GM23338 (cell line): ENCODE results near the gene KRTDAP. TPM values are rescaled to one million over a fixed set of nuclear protein-coding genes. Genes with fewer than 3 reads are reported as not detected.

Experiments used
- ATAC-seq: fragments of 200-7000 bp; cut with Tn5 transposase; 3 replicates; pipeline ENCODE4 v1.9.1; 2020
- DNase-seq: peaks from one replicate; pipeline ENCODE4 v3.0.0-alpha.2; 2015; ENCODE audit warnings: low spot score
- H2AFZ ChIP-seq: fragments of 200-600 bp; sonication (generic); 2 replicates; pipeline ENCODE4 v1.8.0; 2016; ENCODE audit warnings: antibody characterized with exemption, mild to moderate bottlenecking, moderate library complexity
- H3F3A ChIP-seq: fragments of 200-600 bp; sonication (generic); replicated peaks from 2 replicates; pipeline ENCODE4 v1.8.0; 2017; ENCODE audit warnings: antibody characterized with exemption, mixed run types, low read depth
- H3K27ac ChIP-seq: fragments of 200-600 bp; sonication (generic); 2 replicates; pipeline ENCODE4 v1.6.1; 2016; ENCODE audit warnings: low read depth
- H3K27me3 ChIP-seq: fragments of 200-600 bp; sonication (generic); 2 replicates; pipeline ENCODE4 v1.8.0; 2016; ENCODE audit warnings: mild to moderate bottlenecking, mixed run types, moderate library complexity; ENCODE audit not compliant: insufficient read depth
- H3K36me3 ChIP-seq: fragments of 200-600 bp; sonication (generic); 2 replicates; pipeline ENCODE4 v1.8.0; 2016; ENCODE audit warnings: mild to moderate bottlenecking; ENCODE audit not compliant: insufficient read depth
- H3K4me1 ChIP-seq: fragments of 200-600 bp; sonication (generic); 2 replicates; pipeline ENCODE4 v1.8.0; 2016; ENCODE audit warnings: mild to moderate bottlenecking, moderate library complexity; ENCODE audit not compliant: insufficient read depth
- H3K4me2 ChIP-seq: fragments of 200-600 bp; sonication (generic); 2 replicates; pipeline ENCODE4 v1.7.1; 2017; ENCODE audit warnings: mixed run types
- H3K4me3 ChIP-seq: fragments of 200-600 bp; sonication (generic); 2 replicates; pipeline ENCODE4 v1.6.1; 2016; ENCODE audit warnings: mixed run types
- H3K79me2 ChIP-seq: fragments of 200-600 bp; sonication (generic); replicated peaks from 2 replicates; pipeline ENCODE4 v1.8.0; 2017; ENCODE audit warnings: mild to moderate bottlenecking; ENCODE audit not compliant: insufficient read depth
- H3K9me2 ChIP-seq: fragments of 200-600 bp; sonication (generic); 2 replicates; pipeline ENCODE4 v1.8.0; 2017; ENCODE audit not compliant: insufficient read depth
- H4K20me1 ChIP-seq: fragments of 200-600 bp; sonication (generic); replicated peaks from 2 replicates; pipeline ENCODE4 v1.8.0; 2017; ENCODE audit warnings: mild to moderate bottlenecking; ENCODE audit not compliant: insufficient read depth
- H3K27ac Mint-ChIP-seq: 2 replicates; pipeline ENCODE4 v1.8.0; 2020; ENCODE audit warnings: inconsistent platforms, mild to moderate bottlenecking, moderate library complexity, mixed read lengths
- H3K27me3 Mint-ChIP-seq: 3 replicates; pipeline ENCODE4 v1.8.0; 2022; ENCODE audit warnings: low read depth, mild to moderate bottlenecking, moderate library complexity, mixed read lengths, inconsistent platforms; ENCODE audit not compliant: insufficient read depth, poor library complexity
- H3K36me3 Mint-ChIP-seq: 3 replicates; pipeline ENCODE4 v1.8.0; 2021; ENCODE audit warnings: low read depth, mild to moderate bottlenecking, inconsistent platforms, moderate library complexity, mixed read lengths
- H3K4me1 Mint-ChIP-seq: 3 replicates; pipeline ENCODE4 v1.8.0; 2020; ENCODE audit warnings: mild to moderate bottlenecking, inconsistent platforms, mixed read lengths
- H3K4me3 Mint-ChIP-seq: 3 replicates; pipeline ENCODE4 v1.8.0; 2021; ENCODE audit warnings: moderate library complexity, mild to moderate bottlenecking, inconsistent platforms, mixed read lengths
- H3K9me3 Mint-ChIP-seq: 3 replicates; pipeline ENCODE4 v1.8.0; 2020; ENCODE audit warnings: moderate library complexity, mild to moderate bottlenecking, inconsistent platforms, mixed read lengths
- EZH2 ChIP-seq: fragments of 200-600 bp; sonication (generic); IDR thresholded peaks from one replicate; pipeline ENCODE4 v1.8.0; 2017; ENCODE audit warnings: antibody characterized with exemption, mild to moderate bottlenecking, low read depth; ENCODE audit not compliant: unreplicated experiment
- EZH2phosphoT487 ChIP-seq: fragments of 200-600 bp; sonication (generic); IDR thresholded peaks from one replicate; pipeline ENCODE4 v1.8.1; 2018; ENCODE audit warnings: antibody characterized with exemption; ENCODE audit not compliant: unreplicated experiment
- NANOG ChIP-seq: IDR thresholded peaks from 2 replicates; pipeline ENCODE4 v1.6.1; 2016; ENCODE audit warnings: antibody characterized with exemption, borderline replicate concordance
- POLR2AphosphoS5 ChIP-seq: IDR thresholded peaks from 2 replicates; pipeline ENCODE4 v1.6.1; 2016; ENCODE audit warnings: antibody characterized with exemption, low read depth
- STAT1 ChIP-seq: IDR thresholded peaks from one replicate; pipeline ENCODE4 v1.6.1; 2016; ENCODE audit warnings: antibody characterized with exemption; ENCODE audit not compliant: unreplicated experiment
- ZNF114 ChIP-seq: fragments of 250-450 bp; sonication (Bioruptor Pico); IDR thresholded peaks from 2 replicates; pipeline ENCODE4 v1.5.0; 2020; ENCODE audit warnings: mild to moderate bottlenecking, moderate library complexity
- ZNF331 ChIP-seq: fragments of 250-450 bp; sonication (Bioruptor Pico); IDR thresholded peaks from 2 replicates; pipeline ENCODE4 v1.5.0; 2020; ENCODE audit warnings: low read depth, mild to moderate bottlenecking, moderate library complexity
- polyA plus RNA-seq: library from polyadenylated mRNA; unstranded; fragments of >200 nt; fragmentation: Nextera tagmentation; extraction: Ambion mirVana; gene quantifications from 2 replicates; pipeline ENCODE4 v1.2.1, GENCODE V29; 2016
- total RNA-seq: library from RNA; depleted of rRNA; stranded (reverse); fragments of >200 nt; shearing (Covaris generic); gene quantifications from 2 replicates; pipeline ENCODE4 v1.2.3, GENCODE V29; 2014
- TF ChIP-seq, protein P1 (sequence below), 2 experiments: fragments of 200-600 bp in 1 of 2; sonication (generic) in 1 of 2; conservative IDR thresholded peaks; 2 replicates each; pipeline versions ENCODE4 v1.5.1 to v1.6.1; 2016 to 2017; ENCODE audit warnings: antibody characterized with exemption in 2 of 2, low read depth in 2 of 2, mild to moderate bottlenecking in 2 of 2, moderate library complexity in 1 of 2

The KRTDAP gene
- total and polyA plus RNA-seq, 2 experiments from 2014 or later = 2.7 TPM; not detected in 1

- H3K4me3 Mint-ChIP-seq = no peak overlapping the region
- DNase-seq (no peak), ATAC-seq (no peak)
- H3F3A ChIP-seq = no peaks in the 10 kb centered on the region
- H3K27ac Mint-ChIP-seq = no peak overlapping the region
- H2AFZ ChIP-seq = no peak overlapping the region
- H3K36me3 Mint-ChIP-seq = no peaks in the 10 kb centered on the region
- H3K4me2 ChIP-seq = no peak overlapping the region
- no peaks in the 10 kb centered on the region; the same call in 2 of the 3 replicates for H3K9me3 Mint-ChIP-seq
- H3K79me2 ChIP-seq = no peaks in the 10 kb centered on the region
- no peak overlapping the region for H3K27ac ChIP-seq
- no peak overlapping the region for H3K4me3 ChIP-seq
- no peak for TF ChIP-seq NANOG
- peaks cover 2% of the 10 kb centered on the region; the same call in 1 of the 2 replicates for H3K27me3 ChIP-seq
- no peaks in the 10 kb centered on the region for H4K20me1 ChIP-seq
- no peaks in the 10 kb centered on the region for H3K9me2 ChIP-seq
- H3K4me1 Mint-ChIP-seq = peaks cover 23% of the 10 kb centered on the region
- peaks cover 21% of the 10 kb centered on the region for H3K4me1 ChIP-seq
- H3K36me3 ChIP-seq = no peaks in the 10 kb centered on the region
- peaks cover 11% of the 10 kb centered on the region for H3K27me3 Mint-ChIP-seq
Observed at GRCh38 chr19:35516310-35516709, 26.0 kb upstream of the KRTDAP start.

DNA sequence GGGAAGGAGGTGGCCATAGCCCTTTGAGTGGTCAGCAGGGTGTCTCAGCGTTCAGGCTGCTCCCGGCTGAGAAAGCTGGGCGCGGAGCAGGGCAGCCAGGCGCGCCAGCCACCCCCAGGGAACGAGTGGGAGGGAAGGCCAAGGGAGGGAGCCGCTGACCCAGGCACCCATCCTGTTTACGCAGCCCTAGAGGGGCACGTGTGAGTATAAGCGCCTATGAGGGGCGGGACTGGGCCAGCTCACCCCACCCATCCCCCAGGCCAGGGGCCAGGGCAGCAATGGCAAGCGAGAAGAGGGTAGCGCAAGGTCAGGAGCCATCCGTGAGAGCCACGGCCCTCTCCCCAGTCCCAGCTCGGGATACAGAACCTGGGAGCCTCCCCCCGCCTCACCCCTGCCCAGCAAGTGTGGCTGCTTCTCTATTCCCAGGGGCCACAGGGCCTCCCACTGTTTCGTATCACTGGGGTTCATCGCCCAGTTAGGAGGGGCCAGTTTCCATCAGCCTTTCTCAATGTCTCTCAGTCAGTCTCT, 24.1 kb upstream of the KRTDAP start:
- TF ChIP-seq STAT1 = no peak
- Histone ChIP-seq H3K27me3 (peaks cover 2% of the 10 kb centered on the region; the same call in 1 of the 2 replicates), H2AFZ (peak overlapping the region; percentile 99), H3K9me2 (no peaks in the 10 kb centered on the region), H3K79me2 (peaks cover 4% of the 10 kb centered on the region), H4K20me1 (no peaks in the 10 kb centered on the region), H3K36me3 (no peaks in the 10 kb centered on the region), H3K4me1 (peaks cover 17% of the 10 kb centered on the region), H3K4me2 (peak overlapping the region; percentile 90), H3K4me3 (peak overlapping the region; percentile 63), H3F3A (no peaks in the 10 kb centered on the region), H3K27ac (no peak overlapping the region)
- ATAC-seq (peak; percentile 20), DNase-seq (peak; percentile 61)
- Mint-ChIP-seq H3K27ac (no peak overlapping the region), H3K4me3 (peak overlapping the region; percentile 44), H3K36me3 (peaks cover 4% of the 10 kb centered on the region; the same call in 1 of the 3 replicates), H3K27me3 (peaks cover 13% of the 10 kb centered on the region), H3K9me3 (no peaks in the 10 kb centered on the region; the same call in 2 of the 3 replicates), H3K4me1 (peaks cover 20% of the 10 kb centered on the region)

DNA sequence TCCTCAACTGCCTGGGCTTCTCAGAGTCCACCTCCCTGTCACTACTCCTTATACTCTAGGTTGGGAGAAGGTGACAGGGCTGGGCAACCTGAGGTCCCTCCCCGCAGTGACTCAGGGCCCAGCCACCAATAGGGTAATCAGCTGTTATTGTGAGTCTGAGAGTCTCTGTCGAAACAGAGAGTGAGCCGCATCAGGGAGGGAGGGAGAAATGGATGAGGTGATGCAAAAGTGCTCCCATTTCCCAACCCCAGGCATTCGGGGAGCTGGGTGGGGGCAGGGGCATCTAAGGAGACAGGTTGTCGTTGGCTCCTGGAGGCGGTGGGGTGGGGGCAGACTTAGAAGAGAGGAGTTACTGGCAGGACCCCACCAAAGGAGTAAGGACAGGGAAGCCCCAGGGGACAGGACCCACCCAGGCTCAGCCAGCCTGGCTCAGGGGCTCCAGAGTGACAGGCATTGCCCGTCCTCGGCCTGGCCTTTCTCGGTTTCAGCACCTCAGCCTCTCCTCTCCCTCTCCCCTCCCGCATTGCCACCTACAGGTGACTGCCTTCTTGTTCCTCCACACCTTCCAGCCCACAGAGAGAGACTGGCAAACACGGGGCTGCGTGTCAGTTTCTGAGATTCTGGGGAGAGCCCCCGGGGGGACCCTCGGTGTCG, 23.5 kb upstream of the KRTDAP start, which contains the start of gene DMKN:
DMKN (minus strand) TSS at position 22 of the 654 bp plus-strand sequence. CDS start 174 bp downstream, outside the sequence.
- Histone ChIP-seq H3K9me2 (no peaks in the 10 kb centered on the region), H4K20me1 (no peaks in the 10 kb centered on the region), H3K4me2 (peak within 1 kb of the TSS; percentile 90), H3K27ac (no peak within 1 kb of the TSS), H3F3A (no peaks in the 10 kb centered on the region), H3K36me3 (no peaks in the 10 kb centered on the region), H3K4me1 (peaks cover 19% of the 10 kb centered on the region), H3K79me2 (peaks cover 10% of the 10 kb centered on the region), H2AFZ (peak within 1 kb of the TSS; percentile 99), H3K27me3 (peaks cover 2% of the 10 kb centered on the region; the same call in 1 of the 2 replicates), H3K4me3 (peak within 1 kb of the TSS; percentile 63)
- peak within 1 kb of the TSS; percentile 44 for H3K4me3 Mint-ChIP-seq
- ATAC-seq = peak; percentile 12
- TF ChIP-seq EZH2phosphoT487 = no peak
- TF ChIP-seq, protein P1, sequence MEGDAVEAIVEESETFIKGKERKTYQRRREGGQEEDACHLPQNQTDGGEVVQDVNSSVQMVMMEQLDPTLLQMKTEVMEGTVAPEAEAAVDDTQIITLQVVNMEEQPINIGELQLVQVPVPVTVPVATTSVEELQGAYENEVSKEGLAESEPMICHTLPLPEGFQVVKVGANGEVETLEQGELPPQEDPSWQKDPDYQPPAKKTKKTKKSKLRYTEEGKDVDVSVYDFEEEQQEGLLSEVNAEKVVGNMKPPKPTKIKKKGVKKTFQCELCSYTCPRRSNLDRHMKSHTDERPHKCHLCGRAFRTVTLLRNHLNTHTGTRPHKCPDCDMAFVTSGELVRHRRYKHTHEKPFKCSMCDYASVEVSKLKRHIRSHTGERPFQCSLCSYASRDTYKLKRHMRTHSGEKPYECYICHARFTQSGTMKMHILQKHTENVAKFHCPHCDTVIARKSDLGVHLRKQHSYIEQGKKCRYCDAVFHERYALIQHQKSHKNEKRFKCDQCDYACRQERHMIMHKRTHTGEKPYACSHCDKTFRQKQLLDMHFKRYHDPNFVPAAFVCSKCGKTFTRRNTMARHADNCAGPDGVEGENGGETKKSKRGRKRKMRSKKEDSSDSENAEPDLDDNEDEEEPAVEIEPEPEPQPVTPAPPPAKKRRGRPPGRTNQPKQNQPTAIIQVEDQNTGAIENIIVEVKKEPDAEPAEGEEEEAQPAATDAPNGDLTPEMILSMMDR (conservative IDR thresholded peaks at IDR 0.05; ENCODE audit: low read depth in 2 of 2) = peak; percentile 30 to 36; a peak in 3 of 4 replicates
- TF ChIP-seq STAT1 = no peak
- TF ChIP-seq ZNF331 (CRISPR knock-in tag) = no peak
- no peak for TF ChIP-seq NANOG
- no peak for TF ChIP-seq POLR2AphosphoS5
- no peak for TF ChIP-seq EZH2
- TF ChIP-seq ZNF114 = no peak
- H3K9me3 Mint-ChIP-seq = no peaks in the 10 kb centered on the region; the same call in 1 of the 3 replicates
- no peak within 1 kb of the TSS for H3K27ac Mint-ChIP-seq
- DNase-seq = peak; percentile 61
- H3K36me3 Mint-ChIP-seq = peaks cover 6% of the 10 kb centered on the region; the same call in 2 of the 3 replicates
- H3K4me1 Mint-ChIP-seq = peaks cover 20% of the 10 kb centered on the region
- H3K27me3 Mint-ChIP-seq = peaks cover 12% of the 10 kb centered on the region
